Measurements from ENCODE around the gene SHROOM3.
"Not testable (repeated sequence)": the region's sequence is repeated elsewhere in the genome, so short reads cannot be mapped to it uniquely, and the experiment has no call there.

SHROOM3 gene

GRCh38 chr4:76723924-76724323 is 288.9 kb downstream of the SHROOM3 start:
- H3K9ac ChIP-seq (ENCODE audit: insufficient read length, low read depth), result no peak overlapping the region
- TF ChIP-seq ZNF274 (IDR thresholded peaks at IDR 0.05; ENCODE audit: low read depth, low read length), result no peak
- no peak for TF ChIP-seq YY1 (IDR thresholded peaks at IDR 0.05; ENCODE audit: insufficient read depth, insufficient read length)
- TF ChIP-seq SUZ12 (IDR thresholded peaks at IDR 0.05; ENCODE audit: extremely low read depth, insufficient read depth, insufficient read length), result no peak
- H3K4me1 ChIP-seq (ENCODE audit: insufficient read depth, insufficient read length), result no peaks in the 10 kb centered on the region
- H3K4me3 ChIP-seq (ENCODE audit: insufficient read length, low read depth), result no peak overlapping the region
- no peaks in the 10 kb centered on the region for H3K9me3 ChIP-seq (ENCODE audit: insufficient read depth, low read length)
- H3K36me3 ChIP-seq (ENCODE audit: insufficient read depth, insufficient read length, low read length), result no peaks in the 10 kb centered on the region
- no peaks in the 10 kb centered on the region for H3K27me3 ChIP-seq (ENCODE audit: insufficient read depth, insufficient read length)
- DNase-seq (ENCODE audit: low read depth, low spot score), result no peak

GRCh38 chr4:76725039-76725438 is 290.0 kb downstream of the SHROOM3 start:
- Histone ChIP-seq H3K9ac (ENCODE audit: insufficient read length, low read depth) (no peak overlapping the region), H3K36me3 (ENCODE audit: insufficient read depth, insufficient read length, low read length) (no peaks in the 10 kb centered on the region), H3K9me3 (ENCODE audit: insufficient read depth, low read length) (no peaks in the 10 kb centered on the region), H3K4me1 (ENCODE audit: insufficient read depth, insufficient read length) (no peaks in the 10 kb centered on the region), H3K4me3 (ENCODE audit: insufficient read length, low read depth) (no peak overlapping the region), H3K27me3 (ENCODE audit: insufficient read depth, insufficient read length) (no peaks in the 10 kb centered on the region)
- no peak for DNase-seq (ENCODE audit: low read depth, low spot score)
- TF ChIP-seq SUZ12 (IDR thresholded peaks at IDR 0.05; ENCODE audit: extremely low read depth, insufficient read depth, insufficient read length) (no peak), ZNF274 (IDR thresholded peaks at IDR 0.05; ENCODE audit: low read depth, low read length) (no peak), YY1 (IDR thresholded peaks at IDR 0.05; ENCODE audit: insufficient read depth, insufficient read length) (no peak)

- no peak overlapping the region for H3K4me3 ChIP-seq (ENCODE audit: insufficient read length, low read depth)
- no peaks in the 10 kb centered on the region for H3K36me3 ChIP-seq (ENCODE audit: insufficient read depth, insufficient read length, low read length)
- no peak overlapping the region for H3K9ac ChIP-seq (ENCODE audit: insufficient read length, low read depth)
- TF ChIP-seq YY1 (IDR thresholded peaks at IDR 0.05; ENCODE audit: insufficient read depth, insufficient read length) (no peak), ZNF274 (IDR thresholded peaks at IDR 0.05; ENCODE audit: low read depth, low read length) (no peak), SUZ12 (IDR thresholded peaks at IDR 0.05; ENCODE audit: extremely low read depth, insufficient read depth, insufficient read length) (no peak)
- H3K9me3 ChIP-seq (ENCODE audit: insufficient read depth, low read length), result no peaks in the 10 kb centered on the region
- H3K4me1 ChIP-seq (ENCODE audit: insufficient read depth, insufficient read length), result no peaks in the 10 kb centered on the region
- DNase-seq (ENCODE audit: low read depth, low spot score), result no peak
- no peaks in the 10 kb centered on the region for H3K27me3 ChIP-seq (ENCODE audit: insufficient read depth, insufficient read length)
Observed at GRCh38 chr4:76726176-76726575, 291.1 kb downstream of the SHROOM3 start.

GRCh38 chr4:76726631-76727030 is 291.6 kb downstream of the SHROOM3 start:
- H3K36me3 ChIP-seq (ENCODE audit: insufficient read depth, insufficient read length, low read length), result no peaks in the 10 kb centered on the region
- TF ChIP-seq ZNF274 (IDR thresholded peaks at IDR 0.05; ENCODE audit: low read depth, low read length) (no peak), YY1 (IDR thresholded peaks at IDR 0.05; ENCODE audit: insufficient read depth, insufficient read length) (no peak), SUZ12 (IDR thresholded peaks at IDR 0.05; ENCODE audit: extremely low read depth, insufficient read depth, insufficient read length) (no peak)

GRCh38 chr4:76727934-76728333 is 292.9 kb downstream of the SHROOM3 start:
- H3K27me3 ChIP-seq (ENCODE audit: insufficient read depth, insufficient read length); H3K4me3 ChIP-seq (ENCODE audit: insufficient read length, low read depth); DNase-seq (ENCODE audit: low read depth, low spot score); H3K9ac ChIP-seq (ENCODE audit: insufficient read length, low read depth); H3K4me1 ChIP-seq (ENCODE audit: insufficient read depth, insufficient read length); H3K9me3 ChIP-seq (ENCODE audit: insufficient read depth, low read length): not testable (repeated sequence)
- peaks cover 13% of the 10 kb centered on the region for H3K36me3 ChIP-seq (ENCODE audit: insufficient read depth, insufficient read length, low read length)

More at GRCh38 chr4:76726631-76727030, 291.6 kb downstream of the SHROOM3 start:
- DNase-seq (ENCODE audit: low read depth, low spot score), result no peak
- Histone ChIP-seq H3K9me3 (ENCODE audit: insufficient read depth, low read length) (no peaks in the 10 kb centered on the region), H3K27me3 (ENCODE audit: insufficient read depth, insufficient read length) (no peaks in the 10 kb centered on the region), H3K4me1 (ENCODE audit: insufficient read depth, insufficient read length) (no peaks in the 10 kb centered on the region), H3K4me3 (ENCODE audit: insufficient read length, low read depth) (no peak overlapping the region), H3K9ac (ENCODE audit: insufficient read length, low read depth) (no peak overlapping the region)

GRCh38 chr4:76729460-76729859 is 294.4 kb downstream of the SHROOM3 start:
- no peak overlapping the region for H3K9ac ChIP-seq (ENCODE audit: insufficient read length, low read depth)
- H3K27me3 ChIP-seq (ENCODE audit: insufficient read depth, insufficient read length), result no peaks in the 10 kb centered on the region
- DNase-seq (ENCODE audit: low read depth, low spot score), result no peak
- peaks cover 19% of the 10 kb centered on the region for H3K36me3 ChIP-seq (ENCODE audit: insufficient read depth, insufficient read length, low read length)
- H3K4me3 ChIP-seq (ENCODE audit: insufficient read length, low read depth), result no peak overlapping the region
- TF ChIP-seq ZNF274 (IDR thresholded peaks at IDR 0.05; ENCODE audit: low read depth, low read length), result no peak
- TF ChIP-seq SUZ12 (IDR thresholded peaks at IDR 0.05; ENCODE audit: extremely low read depth, insufficient read depth, insufficient read length), result no peak
- TF ChIP-seq YY1 (IDR thresholded peaks at IDR 0.05; ENCODE audit: insufficient read depth, insufficient read length), result no peak
- no peaks in the 10 kb centered on the region for H3K4me1 ChIP-seq (ENCODE audit: insufficient read depth, insufficient read length)
- H3K9me3 ChIP-seq (ENCODE audit: insufficient read depth, low read length), result no peaks in the 10 kb centered on the region

- no peaks in the 10 kb centered on the region for H3K9me3 ChIP-seq (ENCODE audit: insufficient read depth, low read length)
- H3K36me3 ChIP-seq (ENCODE audit: insufficient read depth, insufficient read length, low read length), result peaks cover 23% of the 10 kb centered on the region
- H3K4me3 ChIP-seq (ENCODE audit: insufficient read length, low read depth), result no peak overlapping the region
- no peak for DNase-seq (ENCODE audit: low read depth, low spot score)
- H3K9ac ChIP-seq (ENCODE audit: insufficient read length, low read depth), result no peak overlapping the region
- no peaks in the 10 kb centered on the region for H3K4me1 ChIP-seq (ENCODE audit: insufficient read depth, insufficient read length)
- H3K27me3 ChIP-seq (ENCODE audit: insufficient read depth, insufficient read length), result no peaks in the 10 kb centered on the region
- no peak for TF ChIP-seq YY1 (IDR thresholded peaks at IDR 0.05; ENCODE audit: insufficient read depth, insufficient read length)
Observed at GRCh38 chr4:76729980-76730379, 295.0 kb downstream of the SHROOM3 start.

- Histone ChIP-seq H3K4me3 (ENCODE audit: insufficient read length, low read depth) (no peak overlapping the region), H3K27me3 (ENCODE audit: insufficient read depth, insufficient read length) (no peaks in the 10 kb centered on the region), H3K4me1 (ENCODE audit: insufficient read depth, insufficient read length) (no peaks in the 10 kb centered on the region), H3K9me3 (ENCODE audit: insufficient read depth, low read length) (no peaks in the 10 kb centered on the region), H3K9ac (ENCODE audit: insufficient read length, low read depth) (no peak overlapping the region), H3K36me3 (ENCODE audit: insufficient read depth, insufficient read length, low read length) (peaks cover 26% of the 10 kb centered on the region)
- no peak for TF ChIP-seq ZNF274 (IDR thresholded peaks at IDR 0.05; ENCODE audit: low read depth, low read length)
- TF ChIP-seq YY1 (IDR thresholded peaks at IDR 0.05; ENCODE audit: insufficient read depth, insufficient read length), result no peak
- TF ChIP-seq SUZ12 (IDR thresholded peaks at IDR 0.05; ENCODE audit: extremely low read depth, insufficient read depth, insufficient read length), result no peak
- no peak for DNase-seq (ENCODE audit: low read depth, low spot score)
Observed at GRCh38 chr4:76732246-76732645, 297.2 kb downstream of the SHROOM3 start.

Measured in NT2/D1 (cell line).